H1 (cell line): ENCODE results near the gene TOR1A. TPM values are rescaled to one million over a fixed set of nuclear protein-coding genes. Genes with fewer than 3 reads are reported as not detected.

ENCODE experiments used
- CREB1 ChIP-seq: IDR thresholded peaks from 2 replicates; pipeline ENCODE4 v1.6.1; 2012; ENCODE audit warnings: inconsistent platforms
- HDAC2 ChIP-seq, 2 experiments: fragments of 300-600 bp in 1 of 2; sonication (generic) in 1 of 2; IDR thresholded peaks; 2 replicates each; pipeline ENCODE4 v1.6.1; 2011 to 2012; ENCODE audit warnings: low read depth in 2 of 2, low read length in 2 of 2, mild to moderate bottlenecking in 2 of 2, moderate library complexity in 2 of 2, borderline replicate concordance in 1 of 2, inconsistent platforms in 1 of 2
- POLR2AphosphoS5 ChIP-seq: IDR thresholded peaks from 2 replicates; pipeline ENCODE4 v1.6.1; 2011; ENCODE audit warnings: low read depth, low read length
- TAF1 ChIP-seq: IDR thresholded peaks from 2 replicates; pipeline ENCODE4 v1.6.1; 2011; ENCODE audit warnings: mild to moderate bottlenecking, low read depth, low read length
- polyA plus RNA-seq, 7 experiments: library from polyadenylated mRNA; depleted of rRNA in 3 of 7; stranded (reverse) in 5 of 7; unstranded in 2 of 7; fragments of >200 nt in 5 of 7; fragments of 200-250 nt in 2 of 7; gene quantifications; 1 replicate in 5 of 7; 2 replicates in 1 of 7; 4 replicates in 1 of 7; pipeline versions ENCODE4 v1.2.1 to v1.2.3, GENCODE V29; 2011 to 2013; ENCODE audit warnings: missing spikeins in 2 of 7, mixed read lengths in 2 of 7
- total RNA-seq: library from RNA; stranded (reverse); fragmentation: NEBNext Ultra II Directional; extraction: Animal tissue kit (Norgen Biotek cat#: 25700); gene quantifications from 2 replicates; pipeline ENCODE4 v1.2.1, GENCODE V29; 2021

TOR1A gene
- total and polyA plus RNA-seq, 2 of the 8 experiments (the other 6 are each of a cell fraction or from before 2014, with no cell fraction given) = 37.6 to 46.7 TPM

- TF ChIP-seq POLR2AphosphoS5 (no peak), HDAC2 (IDR thresholded peaks at IDR 0.05; ENCODE audit: borderline replicate concordance in 1 of 2, low read depth in 2 of 2, low read length in 2 of 2) (no peak), TAF1 (no peak), CREB1 (no peak)
Observed at GRCh38 chr9:129845373-129845772, 21.4 kb upstream of the TOR1A start (continued).
